NCI-H1417 treated with DMSO at 0.1 percent for 48 hours (cell line): Measurements from ENCODE around the gene GAL.
"Not testable (repeated sequence)": the region's sequence is repeated elsewhere in the genome, so short reads cannot be mapped to it uniquely, and the experiment has no call there.

Source experiments
- DNase-seq: peaks from one replicate; lab custom pipeline; 2025; lab: John Stamatoyannopoulos, UW

The GAL gene

GRCh38 chr11:68684385-68685356, at the start of gene GAL:
Gene GAL, plus strand, starts transcription at chr11:68684544. Its CDS starts 380 bp downstream, at chr11:68684924.
- no peak for DNase-seq

GRCh38 chr11:68634606-68635005, 49.7 kb upstream of the GAL start:
- DNase-seq = not testable (repeated sequence)

DNA sequence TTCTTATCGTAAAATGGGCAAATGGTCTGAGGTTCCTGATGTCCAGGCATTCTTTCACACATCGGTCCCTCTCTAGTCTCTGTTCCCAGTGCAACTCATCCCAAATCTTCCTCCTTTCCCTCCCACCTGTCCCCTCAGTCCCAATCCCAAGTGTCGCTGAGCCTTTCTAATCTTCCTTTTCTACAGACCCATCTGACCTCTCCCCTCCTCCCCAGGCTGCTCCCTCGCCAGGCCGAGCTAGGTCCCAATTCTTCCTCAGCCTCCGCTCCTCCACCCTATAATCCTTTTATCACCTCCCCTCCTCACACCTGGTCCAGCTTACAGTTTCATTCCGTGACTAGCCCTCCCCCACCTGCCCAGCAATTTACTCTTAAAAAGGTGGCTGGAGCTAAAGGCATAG, 49.2 kb upstream of the GAL start:
- not testable (repeated sequence) for DNase-seq

- not testable (repeated sequence) for DNase-seq
These were observed 48.5 kb upstream of the GAL start for GRCh38 chr11:68635883-68636282.

- not testable (repeated sequence) for DNase-seq
These were observed 45.0 kb upstream of the GAL start for GRCh38 chr11:68639322-68639721.

- no peak for DNase-seq
These were observed 42.5 kb upstream of the GAL start for GRCh38 chr11:68641880-68642279.

- no peak for DNase-seq
These were observed 40.8 kb upstream of the GAL start for GRCh38 chr11:68643585-68643984.

- no peak for DNase-seq
These were observed 37.5 kb upstream of the GAL start for GRCh38 chr11:68646832-68647231.

DNA sequence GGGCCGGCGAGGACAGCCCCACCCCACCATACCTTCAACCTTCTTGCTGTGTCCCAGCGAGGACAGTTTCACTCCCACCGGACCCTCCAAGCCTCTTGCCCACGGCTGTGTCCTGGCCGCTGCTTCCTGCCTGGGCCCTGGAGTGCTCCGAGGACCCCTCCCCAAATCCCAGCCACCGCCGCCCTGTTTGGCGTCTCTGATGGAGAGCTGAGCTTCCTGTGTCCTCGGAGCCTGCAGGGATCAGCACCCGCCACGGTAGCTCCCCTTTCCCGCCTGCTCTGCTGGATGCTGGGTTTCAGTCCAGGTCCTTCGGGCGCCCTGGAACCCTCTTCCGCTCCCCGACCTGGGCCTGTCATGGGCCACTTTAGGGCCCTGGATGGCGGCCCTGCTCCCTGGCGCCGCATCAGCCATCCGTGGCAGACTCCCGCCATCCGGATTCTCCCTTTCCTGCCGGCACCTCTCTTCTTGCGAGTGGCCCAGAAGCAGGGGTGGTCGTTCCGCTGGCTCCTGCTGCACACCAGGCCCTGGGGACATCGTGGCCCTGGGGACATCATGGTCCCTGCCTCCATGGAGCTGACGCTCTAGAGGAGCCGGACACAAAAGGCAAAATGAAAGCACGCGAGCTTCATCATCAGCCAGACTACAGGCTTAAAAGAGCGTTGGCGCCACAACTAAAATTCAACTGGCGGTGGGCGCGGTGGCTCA, 34.3 kb upstream of the GAL start:
- DNase-seq = no peak

GRCh38 chr11:68650801-68651200, 33.5 kb upstream of the GAL start:
- DNase-seq = no peak

GRCh38 chr11:68651208-68651984, 32.9 kb upstream of the GAL start:
- DNase-seq = no peak

- DNase-seq = no peak
These were observed 32.2 kb upstream of the GAL start for GRCh38 chr11:68651985-68652682.

DNA sequence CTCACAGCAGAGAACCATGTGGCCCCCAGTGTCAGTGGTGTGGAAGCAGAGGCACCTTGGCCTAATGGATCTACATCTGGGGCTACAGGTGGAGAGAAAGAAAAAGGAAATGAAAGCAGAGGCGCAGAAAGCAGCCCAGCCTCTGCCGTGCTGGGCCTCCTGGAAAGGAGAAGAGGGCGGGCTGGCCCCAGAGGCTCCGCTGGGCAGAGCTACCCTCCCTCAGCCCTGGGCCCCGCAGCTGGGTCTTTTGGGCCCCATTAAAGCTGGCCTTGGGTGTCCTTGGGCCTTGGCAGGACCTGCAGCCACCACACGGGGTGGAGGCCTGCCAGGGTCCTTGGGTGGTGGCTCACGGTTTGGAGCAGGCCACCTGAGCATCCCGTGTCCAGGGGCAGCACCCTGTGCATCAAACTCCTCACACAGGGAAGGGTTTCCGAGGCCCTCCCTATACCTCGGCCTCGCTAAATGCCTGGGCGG, 31.6 kb upstream of the GAL start:
- DNase-seq = no peak

DNA sequence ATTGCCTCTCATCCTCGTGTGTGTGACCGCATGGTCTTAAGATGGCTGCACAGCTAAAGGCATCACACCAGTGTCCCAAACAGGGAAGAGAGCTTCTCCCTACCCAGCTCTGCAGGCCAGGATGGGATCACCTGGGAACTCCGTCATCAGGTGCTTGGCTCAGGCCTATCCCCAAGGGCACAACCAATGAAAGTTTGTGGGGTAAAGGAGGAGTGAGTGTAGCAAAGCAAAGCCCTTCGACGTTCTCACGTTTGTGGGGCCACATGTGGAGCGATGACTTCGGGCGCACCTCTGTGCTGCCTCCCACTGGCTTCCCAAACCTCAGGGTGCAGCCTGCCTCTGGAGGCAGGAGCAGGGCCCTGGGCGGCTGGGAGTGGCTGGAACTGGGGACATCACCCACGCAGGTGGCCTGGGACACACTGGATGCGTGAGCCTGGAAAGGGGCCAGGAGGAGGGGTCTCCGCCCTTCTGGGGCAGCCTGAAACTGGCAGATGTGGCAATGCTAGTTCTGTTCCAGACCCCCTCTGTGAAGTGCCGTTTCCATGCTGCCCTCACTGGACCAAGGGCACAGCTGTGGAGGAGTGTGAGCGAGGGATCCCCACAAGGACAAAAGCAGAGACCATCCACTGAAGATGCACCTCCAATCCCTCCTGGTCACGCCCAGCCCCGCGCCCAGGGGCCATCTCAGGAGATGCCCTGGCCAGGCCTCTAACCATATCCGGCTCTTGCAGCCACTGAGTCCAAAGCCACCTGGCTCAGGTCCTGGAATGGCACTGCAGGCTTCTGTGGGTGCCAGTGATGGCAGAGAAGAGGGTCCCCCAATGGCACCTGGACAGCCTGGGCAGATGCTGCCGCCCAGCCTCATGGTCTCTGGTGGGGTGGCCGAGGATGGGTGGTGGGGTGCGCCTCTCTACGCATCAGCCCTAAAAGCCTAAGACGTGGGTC, 30.6 kb upstream of the GAL start:
- no peak for DNase-seq

- no peak for DNase-seq
These were observed 29.4 kb upstream of the GAL start for GRCh38 chr11:68654978-68655377.

DNA sequence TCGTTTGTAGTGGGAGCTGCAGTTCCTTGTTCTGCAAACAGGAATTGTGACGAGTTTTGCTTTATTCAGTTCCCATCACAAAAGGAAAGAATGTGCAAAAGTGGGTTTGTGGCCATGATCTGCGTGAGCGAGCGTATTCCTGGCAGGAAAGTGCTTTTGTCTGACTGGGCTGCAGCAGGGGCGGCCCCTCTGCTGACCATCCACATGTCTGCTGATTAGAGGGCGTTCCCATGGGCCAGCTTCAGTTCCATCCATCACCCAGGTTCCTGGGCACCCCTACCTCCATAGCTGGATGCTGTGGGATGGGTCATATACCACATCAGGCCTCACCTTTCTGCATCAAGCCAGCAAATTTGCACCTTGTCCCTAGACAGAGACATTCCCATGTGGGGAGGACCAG, 28.9 kb upstream of the GAL start:
- no peak for DNase-seq

GRCh38 chr11:68655806-68656205, 28.5 kb upstream of the GAL start:
- no peak for DNase-seq

DNA sequence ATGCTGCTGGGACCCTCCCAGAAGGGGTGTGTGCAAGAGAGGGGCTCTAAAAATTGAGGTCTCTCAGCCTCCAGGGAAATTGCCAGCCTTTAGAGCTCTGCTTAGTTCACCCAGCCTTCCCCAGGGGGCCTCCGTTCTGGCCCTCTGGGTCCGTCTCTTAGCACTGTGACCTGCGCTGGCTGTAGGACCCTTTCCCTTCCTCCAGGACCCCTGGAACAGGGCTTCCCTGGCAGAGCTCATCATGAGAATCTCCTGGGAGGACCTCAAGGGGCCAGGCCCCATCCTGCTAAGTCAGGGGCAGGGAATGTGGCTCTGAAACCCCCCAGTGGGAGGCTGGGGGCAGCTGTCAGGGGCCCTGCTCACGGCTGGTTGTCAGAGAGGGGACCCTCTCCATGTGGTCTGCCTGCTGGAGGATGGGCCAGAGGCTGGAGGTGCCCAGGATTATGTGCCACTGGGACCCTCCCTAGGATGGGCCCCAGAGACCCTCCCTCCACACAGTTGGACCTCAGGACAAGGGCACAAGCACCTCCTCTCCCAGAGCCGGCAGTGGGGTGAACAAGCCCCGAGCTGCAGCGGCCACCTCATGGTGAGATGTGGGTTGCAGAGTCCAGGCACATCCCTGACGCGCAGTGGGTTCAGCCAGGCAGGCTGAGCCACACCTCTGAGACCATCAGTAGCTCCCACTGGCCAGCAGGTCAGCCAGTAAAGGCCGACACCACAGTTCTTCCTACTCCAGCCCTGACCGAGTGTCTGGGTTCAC, 27.1 kb upstream of the GAL start:
- DNase-seq = no peak

- DNase-seq = no peak
These were observed 26.2 kb upstream of the GAL start for GRCh38 chr11:68658097-68658496.

- no peak for DNase-seq
These were observed 25.7 kb upstream of the GAL start for GRCh38 chr11:68658661-68659060.
